ENCODE results near the gene LBP.

DNA sequence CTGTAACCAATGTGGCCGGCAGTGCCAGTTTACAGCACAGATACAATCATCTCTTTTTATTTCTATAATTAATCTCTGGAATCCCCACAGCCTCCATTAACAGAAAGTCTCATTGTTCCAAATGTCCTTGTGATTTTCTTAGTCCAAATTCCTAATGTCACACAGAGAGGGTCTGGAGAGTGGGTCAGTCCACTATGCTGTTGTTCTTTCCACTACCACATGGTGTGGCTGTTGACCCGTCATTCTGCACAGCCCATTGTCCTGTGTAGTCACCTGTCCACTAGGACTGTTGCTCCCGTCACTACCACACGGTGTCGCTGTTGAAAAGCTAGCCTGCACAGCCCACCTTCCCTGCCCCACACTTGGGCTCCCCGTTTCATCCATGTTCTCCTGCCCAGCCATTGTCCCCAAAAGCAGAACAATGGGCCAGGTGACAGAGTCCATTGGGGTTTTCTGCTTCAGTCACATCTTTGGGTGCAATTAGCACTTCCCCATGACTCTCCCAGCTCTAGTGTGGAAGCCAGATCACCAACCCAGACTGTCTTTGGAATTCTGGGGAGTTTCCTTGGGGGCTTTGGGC is 8.6 kb upstream of the LBP start:
- TF ChIP-seq CTCF (IDR thresholded peaks at IDR 0.05; ENCODE audit: extremely low read depth in 1 of 2, insufficient read depth in 1 of 2, low read depth in 1 of 2, low read length in 2 of 2) (peak; percentile 32 to 42), POLR2AphosphoS5 (IDR thresholded peaks at IDR 0.05; ENCODE audit: insufficient read depth, low read depth, low read length) (no peak), POLR2A (IDR thresholded peaks at IDR 0.05; ENCODE audit: low read depth, low read length) (no peak), GATA2 (IDR thresholded peaks at IDR 0.05; ENCODE audit: insufficient read depth, insufficient read length, low read depth, low read length) (no peak), EZH2 (IDR thresholded peaks at IDR 0.05; ENCODE audit: borderline replicate concordance, low read depth, low read length, severe bottlenecking) (no peak), MAX (IDR thresholded peaks at IDR 0.05; ENCODE audit: insufficient read depth, insufficient read length) (no peak), MYC (IDR thresholded peaks at IDR 0.05; ENCODE audit: low read depth, low read length) (no peak), FOS (IDR thresholded peaks at IDR 0.05; ENCODE audit: borderline replicate concordance, insufficient read depth, low read length) (no peak), JUN (IDR thresholded peaks at IDR 0.05; ENCODE audit: borderline replicate concordance, insufficient read depth, insufficient read length, low read depth) (no peak)

Data from endothelial cell of umbilical vein (primary cell).